CD4-positive, alpha-beta T cell (primary cell): ENCODE data around the gene AFDN. TPM values are rescaled to one million over a fixed set of nuclear protein-coding genes. Genes with fewer than 3 reads are reported as not detected.

Source experiments
- ATAC-seq: fragments of 200-7000 bp; cut with Tn5 transposase; one replicate; pipeline ENCODE4 v1.10.0; 2022; ENCODE audit warnings: mild to moderate bottlenecking; ENCODE audit not compliant: poor library complexity
- CTCF ChIA-PET: fragments of 350-600 bp; sonication (Branson Sonifier 250); formaldehyde crosslinking; loops from one replicate; lab custom pipeline; 2021; ENCODE audit warnings: antibody characterized with exemption, inconsistent platforms; lab: Charles Lee
- POLR2A ChIA-PET: fragments of 350-600 bp; sonication (Branson Sonifier 250); formaldehyde crosslinking; loops from one replicate; lab custom pipeline; 2021; ENCODE audit warnings: antibody characterized with exemption, inconsistent platforms; lab: Charles Lee
- DNase-seq, 14 experiments: peaks; one replicate each; pipeline ENCODE4 v3.0.0-alpha.2; 2013 to 2020; ENCODE audit warnings: mixed read lengths in 2 of 14
- H3K27ac ChIP-seq, 2 donors: one replicate each; pipeline versions ENCODE4 v1.5.1 to v1.7.0; 2013; ENCODE audit warnings: low read length in 2 of 2, low read depth in 1 of 2, mild to moderate bottlenecking in 1 of 2
- H3K27me3 ChIP-seq, 2 experiments: 1 replicate in 1 of 2; 2 replicates in 1 of 2; pipeline versions ENCODE4 v1.6.1 to v1.7.0; 2013; ENCODE audit warnings: low read length in 2 of 2, control low read depth in 1 of 2, mild to moderate bottlenecking in 1 of 2, moderate library complexity in 1 of 2; ENCODE audit not compliant: insufficient read depth in 2 of 2, control insufficient read depth in 1 of 2
- H3K36me3 ChIP-seq: one replicate; pipeline ENCODE4 v1.6.1; 2013; ENCODE audit warnings: low read length, control low read depth; ENCODE audit not compliant: insufficient read depth
- H3K4me1 ChIP-seq: one replicate; pipeline ENCODE4 v1.6.1; 2013; ENCODE audit warnings: low read length, control low read depth; ENCODE audit not compliant: insufficient read depth
- H3K4me3 ChIP-seq: one replicate; pipeline ENCODE4 v1.5.1; 2013; ENCODE audit warnings: mild to moderate bottlenecking, low read length, moderate library complexity
- H3K9me3 ChIP-seq, 2 experiments: 1 replicate in 1 of 2; 2 replicates in 1 of 2; pipeline versions ENCODE4 v1.6.1 to v1.7.0; 2013; ENCODE audit warnings: low read length in 2 of 2, mild to moderate bottlenecking in 2 of 2, control low read depth in 1 of 2, moderate library complexity in 1 of 2; ENCODE audit not compliant: control insufficient read depth in 1 of 2, insufficient read depth in 1 of 2
- H3K27ac Mint-ChIP-seq: one replicate; pipeline ENCODE4 v1.8.0; 2020; ENCODE audit warnings: mixed read lengths
- H3K27me3 Mint-ChIP-seq: one replicate; pipeline ENCODE4 v1.8.0; 2021; ENCODE audit warnings: mixed read lengths
- H3K36me3 Mint-ChIP-seq: one replicate; pipeline ENCODE4 v1.8.0; 2021; ENCODE audit warnings: low read depth, mixed read lengths
- H3K4me1 Mint-ChIP-seq: one replicate; pipeline ENCODE4 v1.8.0; 2021; ENCODE audit warnings: low read depth, mixed read lengths
- H3K4me3 Mint-ChIP-seq: one replicate; pipeline ENCODE4 v1.8.0; 2020; ENCODE audit warnings: mild to moderate bottlenecking, mixed read lengths
- H3K9me3 Mint-ChIP-seq: one replicate; pipeline ENCODE4 v1.8.0; 2020; ENCODE audit warnings: mixed read lengths
- CTCF ChIP-seq: fragments of 200-600 bp; IDR thresholded peaks from one replicate; pipeline ENCODE4 v1.8.0; 2022; ENCODE audit warnings: antibody characterized with exemption, mild to moderate bottlenecking
- intact Hi-C, 2 experiments: fragments of 100-400 bp; cut with DNase I in 1 of 2; cut with micrococcal nuclease in 1 of 2; formaldehyde crosslinking; loops; one replicate each; pipeline versions ENCODE4 v1.15.1 to v1.9.0; 2023 to 2025; cut with DNase I, micrococcal nuclease
- total RNA-seq, 174 experiments: library from RNA in 2 of 174; stranded (reverse) in 2 of 174; gene quantifications; one replicate each; pipeline ENCODE4 v1.2.3 and lab custom pipeline; 2021 to 2026

Gene AFDN
- total RNA-seq, 2 experiments from 2014 or later = 9.1 to 10.2 TPM

GRCh38 chr6:167863897-167864296 lies 37.2 kb downstream of the AFDN start:
- POLR2A ChIA-PET = no interaction called here

GRCh38 chr6:167866642-167867041 lies 39.9 kb downstream of the AFDN start:
- ChIA-PET POLR2A (no interaction called here), CTCF (interaction anchor here (1.0 kb wide), 1 partner anchor 14 kb away, joined by 4 read pairs; no protein-coding TSS in a partner anchor)
- no peak overlapping the region for H3K4me3 ChIP-seq
- Mint-ChIP-seq H3K27me3 (peaks cover 23% of the 10 kb centered on the region), H3K4me3 (no peak overlapping the region), H3K27ac (no peak overlapping the region), H3K4me1 (no peaks in the 10 kb centered on the region), H3K9me3 (no peaks in the 10 kb centered on the region), H3K36me3 (no peaks in the 10 kb centered on the region)
- intact Hi-C loops = no loop called here
- no peaks in the 10 kb centered on the region for H3K9me3 ChIP-seq
- H3K27ac ChIP-seq = no peak overlapping the region
- ATAC-seq (no peak), DNase-seq (no peak)
- no peaks in the 10 kb centered on the region for H3K4me1 ChIP-seq
- no peak for TF ChIP-seq CTCF
- peaks cover 0 to 4% of the 10 kb centered on the region in 2 experiments for H3K27me3 ChIP-seq
- no peaks in the 10 kb centered on the region for H3K36me3 ChIP-seq

More at GRCh38 chr6:167863897-167864296, 37.2 kb downstream of the AFDN start:
- intact Hi-C loops = no loop called here
- Mint-ChIP-seq H3K4me1 (no peaks in the 10 kb centered on the region), H3K36me3 (no peaks in the 10 kb centered on the region), H3K9me3 (no peaks in the 10 kb centered on the region), H3K4me3 (no peak overlapping the region), H3K27me3 (peaks cover 32% of the 10 kb centered on the region), H3K27ac (no peak overlapping the region)
- ATAC-seq (no peak), DNase-seq (no peak)
- no peaks in the 10 kb centered on the region for H3K4me1 ChIP-seq
- no peaks in the 10 kb centered on the region for H3K9me3 ChIP-seq
- CTCF ChIA-PET = no interaction called here
- no peak overlapping the region for H3K27ac ChIP-seq
- H3K27me3 ChIP-seq = peaks cover 0 to 4% of the 10 kb centered on the region in 2 experiments
- no peaks in the 10 kb centered on the region for H3K36me3 ChIP-seq
- H3K4me3 ChIP-seq = no peak overlapping the region
- no peak for TF ChIP-seq CTCF

- DNase-seq = no peak
- ATAC-seq = no peak
- Histone ChIP-seq H3K27me3 (no peaks in the 10 kb centered on the region), H3K4me1 (no peaks in the 10 kb centered on the region), H3K27ac (no peak overlapping the region), H3K9me3 (no peaks in the 10 kb centered on the region), H3K4me3 (no peak overlapping the region), H3K36me3 (no peaks in the 10 kb centered on the region)
- intact Hi-C loops = no loop called here
- no peaks in the 10 kb centered on the region for H3K9me3 Mint-ChIP-seq
- no peaks in the 10 kb centered on the region for H3K36me3 Mint-ChIP-seq
- no peak overlapping the region for H3K4me3 Mint-ChIP-seq
- peaks cover 4% of the 10 kb centered on the region for H3K27me3 Mint-ChIP-seq
- H3K4me1 Mint-ChIP-seq = no peaks in the 10 kb centered on the region
- ChIA-PET POLR2A (no interaction called here), CTCF (no interaction called here)
- no peak for TF ChIP-seq CTCF
- H3K27ac Mint-ChIP-seq = no peak overlapping the region
Measured at GRCh38 chr6:167870321-167870720, 43.6 kb downstream of the AFDN start.
